Endodermal cell (in vitro differentiated cells): ENCODE results near the gene TNRC18. TPM values are rescaled to one million over a fixed set of nuclear protein-coding genes. Genes with fewer than 3 reads are reported as not detected.
A peak's percentile ranks its signal among the peaks of the same experiment; 100 is the strongest.

ENCODE experiments used
- DNase-seq: peaks from one replicate; pipeline ENCODE4 v3.0.0-alpha.2; 2017
- H3K27ac ChIP-seq: 2 replicates; pipeline ENCODE4 v1.5.1; 2013; ENCODE audit warnings: mild to moderate bottlenecking, low read depth, low read length, moderate library complexity
- H3K27me3 ChIP-seq: 2 replicates; pipeline ENCODE4 v1.6.1; 2013; ENCODE audit warnings: mild to moderate bottlenecking, low read length, moderate library complexity; ENCODE audit not compliant: insufficient read depth, control insufficient read depth, poor library complexity, severe bottlenecking
- H3K36me3 ChIP-seq: 2 replicates; pipeline ENCODE4 v1.7.0; 2013; ENCODE audit warnings: mild to moderate bottlenecking, low read length, moderate library complexity; ENCODE audit not compliant: control insufficient read depth, insufficient read depth
- H3K4me1 ChIP-seq: one replicate; pipeline ENCODE4 v1.7.0; 2013; ENCODE audit warnings: low read length; ENCODE audit not compliant: control insufficient read depth, insufficient read depth
- H3K4me3 ChIP-seq: 2 replicates; pipeline ENCODE4 v1.5.1; 2013; ENCODE audit warnings: mild to moderate bottlenecking, low read length, moderate library complexity
- H3K9ac ChIP-seq: 2 replicates; pipeline ENCODE4 v1.6.1; 2013; ENCODE audit warnings: mild to moderate bottlenecking, low read length, moderate library complexity; ENCODE audit not compliant: poor library complexity, severe bottlenecking; ENCODE audit errors: extremely low read depth
- H3K9me3 ChIP-seq: 2 replicates; pipeline ENCODE4 v1.6.1; 2013; ENCODE audit warnings: mild to moderate bottlenecking, low read length, moderate library complexity; ENCODE audit not compliant: control insufficient read depth
- H3K27ac Mint-ChIP-seq: 2 replicates; pipeline ENCODE4 v1.8.0; 2020; ENCODE audit warnings: mixed read lengths
- H3K27me3 Mint-ChIP-seq: 2 replicates; pipeline ENCODE4 v1.8.0; 2021; ENCODE audit warnings: mild to moderate bottlenecking, mixed read lengths; ENCODE audit not compliant: insufficient read depth
- H3K36me3 Mint-ChIP-seq: 2 replicates; pipeline ENCODE4 v1.8.0; 2020; ENCODE audit warnings: low read depth, mixed read lengths
- H3K4me1 Mint-ChIP-seq: 2 replicates; pipeline ENCODE4 v1.8.0; 2020; ENCODE audit warnings: mixed read lengths
- H3K4me3 Mint-ChIP-seq: 2 replicates; pipeline ENCODE4 v1.8.0; 2020; ENCODE audit warnings: mild to moderate bottlenecking, moderate library complexity, mixed read lengths
- H3K9me3 Mint-ChIP-seq: 2 replicates; pipeline ENCODE4 v1.8.0; 2020; ENCODE audit warnings: mild to moderate bottlenecking, mixed read lengths
- WGBS, 2 experiments: methylation state at CpG; one replicate each; pipeline versions ENCODE4 v1.1.5 to v1.1.7; 2013; ENCODE audit warnings: missing lambda C conversion rate in 2 of 2, mixed read lengths in 1 of 2; ENCODE audit not compliant: insufficient coverage in 1 of 2, insufficient read length in 1 of 2; 5-methylcytosine and 5-hydroxymethylcytosine counted together
- total RNA-seq, 2 donors: library from RNA; stranded (reverse); fragmentation: NEBNext Ultra II Directional in 1 of 2; extraction: Animal tissue kit (Norgen Biotek cat#: 25700) in 1 of 2; gene quantifications; 2 replicates in 1 of 2; 3 replicates in 1 of 2; pipeline ENCODE4 v1.2.1, GENCODE V29; 2021
- TF ChIP-seq, protein P1 (sequence below): fragments of 200-600 bp; sonication (generic); conservative IDR thresholded peaks from 2 replicates; pipeline ENCODE4 v1.5.0; 2021; ENCODE audit warnings: antibody characterized with exemption, mild to moderate bottlenecking

Gene TNRC18
- total RNA-seq, 2 donors from 2014 or later: 103 to 136 TPM

DNA sequence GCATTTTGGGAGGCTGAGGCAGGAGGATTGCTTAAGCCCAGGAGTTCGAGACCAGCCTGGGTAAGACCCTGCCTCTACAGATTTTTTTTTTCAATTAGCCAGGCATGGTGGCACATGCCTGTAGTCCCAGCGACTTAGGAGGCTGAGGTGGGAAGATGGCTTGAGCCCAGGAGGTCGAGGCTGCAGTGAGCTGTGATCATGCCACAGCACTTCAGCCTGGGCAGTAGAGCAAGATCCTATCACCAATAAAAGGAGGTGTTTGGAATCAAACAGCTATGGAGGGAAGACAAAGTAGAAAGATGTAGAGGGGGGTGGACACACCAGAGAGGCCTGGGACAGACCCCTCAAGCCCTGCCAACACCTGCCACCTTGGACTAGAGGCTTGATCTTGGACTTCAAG is 9.1 kb upstream of the TNRC18 start:
- Histone ChIP-seq H3K27ac (no peak overlapping the region), H3K36me3 (peaks cover 18% of the 10 kb centered on the region), H3K9me3 (peaks cover 30% of the 10 kb centered on the region), H3K4me3 (no peak overlapping the region), H3K27me3 (no peaks in the 10 kb centered on the region), H3K9ac (no peak overlapping the region), H3K4me1 (no peaks in the 10 kb centered on the region)
- peaks cover 32% of the 10 kb centered on the region for H3K36me3 Mint-ChIP-seq
- H3K27ac Mint-ChIP-seq: no peak overlapping the region
- peaks cover 28% of the 10 kb centered on the region for H3K9me3 Mint-ChIP-seq
- peaks cover 13% of the 10 kb centered on the region for H3K4me1 Mint-ChIP-seq
- WGBS, 2 experiments: 94 to 98% methylated on average over 2 to 3 of the region's 3 CpGs
- TF ChIP-seq, protein P1, sequence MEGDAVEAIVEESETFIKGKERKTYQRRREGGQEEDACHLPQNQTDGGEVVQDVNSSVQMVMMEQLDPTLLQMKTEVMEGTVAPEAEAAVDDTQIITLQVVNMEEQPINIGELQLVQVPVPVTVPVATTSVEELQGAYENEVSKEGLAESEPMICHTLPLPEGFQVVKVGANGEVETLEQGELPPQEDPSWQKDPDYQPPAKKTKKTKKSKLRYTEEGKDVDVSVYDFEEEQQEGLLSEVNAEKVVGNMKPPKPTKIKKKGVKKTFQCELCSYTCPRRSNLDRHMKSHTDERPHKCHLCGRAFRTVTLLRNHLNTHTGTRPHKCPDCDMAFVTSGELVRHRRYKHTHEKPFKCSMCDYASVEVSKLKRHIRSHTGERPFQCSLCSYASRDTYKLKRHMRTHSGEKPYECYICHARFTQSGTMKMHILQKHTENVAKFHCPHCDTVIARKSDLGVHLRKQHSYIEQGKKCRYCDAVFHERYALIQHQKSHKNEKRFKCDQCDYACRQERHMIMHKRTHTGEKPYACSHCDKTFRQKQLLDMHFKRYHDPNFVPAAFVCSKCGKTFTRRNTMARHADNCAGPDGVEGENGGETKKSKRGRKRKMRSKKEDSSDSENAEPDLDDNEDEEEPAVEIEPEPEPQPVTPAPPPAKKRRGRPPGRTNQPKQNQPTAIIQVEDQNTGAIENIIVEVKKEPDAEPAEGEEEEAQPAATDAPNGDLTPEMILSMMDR: no peak
- H3K27me3 Mint-ChIP-seq: peaks cover 23% of the 10 kb centered on the region
- no peak for DNase-seq
- no peak overlapping the region for H3K4me3 Mint-ChIP-seq

DNA sequence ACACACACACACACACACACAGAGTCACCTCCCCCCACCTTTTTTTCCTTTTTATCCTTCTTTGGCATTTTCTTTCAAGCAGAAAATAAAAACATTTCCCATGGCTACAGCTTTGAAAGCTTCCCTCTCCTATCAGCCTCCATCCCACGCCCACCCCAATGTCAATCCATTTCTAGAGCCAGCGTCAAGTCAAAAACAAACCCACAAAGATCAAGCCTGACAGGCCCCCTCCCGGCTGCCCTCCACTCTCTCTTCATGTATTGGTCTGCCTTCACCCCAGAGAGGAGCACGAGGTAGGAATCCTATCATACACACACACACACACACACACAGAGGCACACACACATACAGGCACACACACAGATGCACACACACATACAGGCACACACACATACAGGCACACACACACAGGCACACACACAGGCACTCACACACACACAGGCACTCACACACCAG is 8.0 kb upstream of the TNRC18 start:
- Mint-ChIP-seq H3K36me3 (peaks cover 25% of the 10 kb centered on the region), H3K9me3 (peaks cover 19% of the 10 kb centered on the region), H3K27me3 (peaks cover 20% of the 10 kb centered on the region), H3K27ac (no peak overlapping the region), H3K4me1 (peaks cover 13% of the 10 kb centered on the region), H3K4me3 (no peak overlapping the region)
- Histone ChIP-seq H3K4me3 (no peak overlapping the region), H3K9me3 (peaks cover 20% of the 10 kb centered on the region), H3K36me3 (peaks cover 13% of the 10 kb centered on the region), H3K4me1 (no peaks in the 10 kb centered on the region), H3K9ac (no peak overlapping the region), H3K27ac (no peak overlapping the region), H3K27me3 (no peaks in the 10 kb centered on the region)
- 83 to 100% methylated on average over 1 to 4 of the region's 4 CpGs for WGBS, 2 experiments
- DNase-seq: no peak
- TF ChIP-seq, protein P1: no peak

DNA sequence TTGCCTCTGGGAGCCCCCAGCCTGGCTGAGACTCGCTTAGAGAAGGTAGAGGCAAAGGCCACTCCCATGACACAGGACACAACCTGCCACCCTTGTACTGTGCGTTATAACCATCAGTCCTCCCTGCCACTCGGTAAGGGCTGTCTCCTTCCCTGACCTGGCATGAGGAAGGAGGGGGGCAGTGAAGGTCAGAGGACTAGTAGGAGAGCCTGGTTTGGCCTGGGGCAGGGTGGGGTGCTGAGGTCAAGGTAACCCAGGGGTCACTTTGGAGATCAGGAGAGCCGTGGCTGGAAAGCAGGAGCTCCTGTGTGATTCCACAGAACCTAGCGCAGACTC is 6.9 kb upstream of the TNRC18 start:
- peaks cover 20% of the 10 kb centered on the region for H3K27me3 Mint-ChIP-seq
- 96% methylated on average over 5 of the region's 5 CpGs; no CpG with 5 or more reads in 1 of the 2 experiments for WGBS, 2 experiments
- no peak overlapping the region for H3K27ac ChIP-seq
- H3K9me3 ChIP-seq: peaks cover 12% of the 10 kb centered on the region
- peaks cover 13% of the 10 kb centered on the region for H3K4me1 Mint-ChIP-seq
- H3K27ac Mint-ChIP-seq: no peak overlapping the region
- peaks cover 15% of the 10 kb centered on the region for H3K9me3 Mint-ChIP-seq
- peaks cover 13% of the 10 kb centered on the region for H3K36me3 ChIP-seq
- peak overlapping the region; percentile 99 for H3K4me3 ChIP-seq
- no peaks in the 10 kb centered on the region for H3K4me1 ChIP-seq
- H3K9ac ChIP-seq: no peak overlapping the region
- DNase-seq: no peak
- TF ChIP-seq, protein P1: no peak
- H3K27me3 ChIP-seq: no peaks in the 10 kb centered on the region
- H3K36me3 Mint-ChIP-seq: peaks cover 23% of the 10 kb centered on the region
- H3K4me3 Mint-ChIP-seq: peak overlapping the region; percentile 96
